GM18508 (cell line): ENCODE data around the gene PDE4D.
"Not testable (repeated sequence)": the region's sequence is repeated elsewhere in the genome, so short reads cannot be mapped to it uniquely, and the experiment has no call there.

Source experiments
- ATAC-seq: cut with Tn5 transposase; IDR thresholded peaks from one replicate; pipeline ENCODE4 v1.9.1; 2021; ENCODE audit warnings: moderate number of reproducible peaks; ENCODE audit not compliant: insufficient read depth, unreplicated experiment

The PDE4D gene

GRCh38 chr5:59027145-59027907, 866.2 kb downstream of the PDE4D start:
- ATAC-seq: no peak

GRCh38 chr5:59025734-59026133, 867.8 kb downstream of the PDE4D start:
- no peak for ATAC-seq

GRCh38 chr5:59021837-59022514, 871.5 kb downstream of the PDE4D start:
- no peak for ATAC-seq

GRCh38 chr5:59021286-59021673, 872.2 kb downstream of the PDE4D start:
- no peak for ATAC-seq

- ATAC-seq: no peak
Observed at GRCh38 chr5:59020611-59021285, 872.8 kb downstream of the PDE4D start.

DNA sequence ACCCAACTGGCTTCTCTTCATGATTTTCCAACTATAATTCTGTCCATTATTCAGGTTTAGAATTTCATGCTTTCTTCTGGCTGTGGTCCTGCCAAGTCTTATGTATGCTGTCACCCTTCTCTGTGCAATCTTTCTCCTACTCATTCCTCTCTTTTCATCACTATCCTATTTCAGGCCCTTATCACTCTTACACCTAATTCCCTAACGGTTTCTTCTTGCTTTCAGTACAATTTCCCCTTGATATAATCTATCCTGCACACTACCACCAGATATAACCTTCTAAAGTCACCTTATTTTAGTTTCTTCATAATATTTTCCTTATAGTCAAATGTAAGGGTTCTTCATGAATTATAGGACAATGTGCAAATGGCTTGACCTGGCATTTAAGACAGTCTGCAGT, 874.4 kb downstream of the PDE4D start:
- ATAC-seq: no peak

- no peak for ATAC-seq
Observed at GRCh38 chr5:59016925-59017324, 876.6 kb downstream of the PDE4D start.

GRCh38 chr5:59008816-59009473, 884.6 kb downstream of the PDE4D start:
- no peak for ATAC-seq

DNA sequence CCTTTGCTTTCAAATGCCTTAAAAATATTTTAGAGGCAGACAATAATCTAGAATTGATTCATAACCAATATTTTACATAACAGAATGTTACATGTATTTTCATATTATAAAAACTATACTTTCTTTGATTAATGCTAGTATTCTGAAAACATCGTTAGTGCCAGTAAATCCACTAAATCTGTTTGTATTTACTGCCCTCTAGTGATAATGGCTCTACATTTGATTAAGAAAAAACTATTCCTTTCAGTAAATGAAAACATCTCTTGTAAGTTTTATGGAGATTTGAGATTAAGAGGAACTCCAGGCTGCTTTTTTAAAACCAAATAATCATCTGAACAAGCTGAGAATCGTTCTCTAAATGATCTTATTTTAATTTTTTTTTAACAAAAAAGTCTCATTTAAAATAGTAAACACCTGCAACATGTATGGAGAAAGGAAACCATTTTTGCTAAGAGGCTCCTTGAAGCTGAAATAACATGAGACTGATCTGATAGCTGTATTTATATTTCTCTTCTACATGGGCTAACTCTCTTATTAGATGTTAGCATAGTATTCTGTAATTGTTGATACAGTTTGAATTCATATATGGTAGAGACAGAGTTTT, 886.0 kb downstream of the PDE4D start:
- no peak for ATAC-seq

- ATAC-seq: no peak
Observed at GRCh38 chr5:59005934-59006701, 887.4 kb downstream of the PDE4D start.

- ATAC-seq: no peak
Observed at GRCh38 chr5:59003641-59004040, 889.9 kb downstream of the PDE4D start.

DNA sequence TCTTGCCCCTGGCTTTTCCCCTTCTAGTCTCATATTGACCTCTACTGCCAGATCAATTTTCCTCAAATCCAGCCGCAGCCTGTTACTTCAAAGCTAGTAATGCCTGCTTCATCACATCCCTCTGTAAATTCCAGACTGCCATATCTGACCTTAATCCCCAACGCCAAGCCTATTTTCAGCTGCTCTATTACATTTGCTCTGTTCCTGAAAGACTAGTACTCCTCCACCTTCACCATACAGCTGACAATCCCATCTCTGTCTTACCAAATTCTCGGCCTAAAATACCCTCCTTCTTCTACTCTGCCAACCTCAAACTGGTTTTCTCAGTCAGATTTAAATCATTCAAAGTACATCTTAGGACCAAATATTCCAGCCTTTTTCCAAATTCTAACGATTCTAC, 890.4 kb downstream of the PDE4D start:
- ATAC-seq: no peak

GRCh38 chr5:59002162-59002825, 891.2 kb downstream of the PDE4D start:
- ATAC-seq: no peak

- ATAC-seq: no peak
Observed at GRCh38 chr5:59001716-59002115, 891.8 kb downstream of the PDE4D start.

DNA sequence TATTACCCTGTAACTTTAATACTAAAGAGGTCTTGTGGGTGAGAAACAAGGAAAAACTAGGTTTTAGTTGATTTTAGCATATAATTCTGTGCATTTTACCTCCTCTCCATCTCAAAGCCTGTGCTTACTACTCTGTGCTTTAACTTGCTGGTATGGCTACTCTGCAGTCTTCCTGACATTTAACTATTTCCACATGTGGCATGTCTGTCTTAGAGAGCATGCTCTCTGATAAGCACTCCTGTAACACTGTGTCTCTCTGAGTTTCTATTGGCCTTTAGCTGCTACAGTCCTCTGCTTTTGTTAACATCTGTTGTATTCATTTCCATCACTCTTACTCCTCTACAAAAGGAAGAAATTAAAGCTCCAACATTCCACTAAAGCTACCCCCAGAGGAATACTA, 892.4 kb downstream of the PDE4D start:
- no peak for ATAC-seq

- no peak for ATAC-seq
Observed at GRCh38 chr5:59000211-59000610, 893.3 kb downstream of the PDE4D start.

DNA sequence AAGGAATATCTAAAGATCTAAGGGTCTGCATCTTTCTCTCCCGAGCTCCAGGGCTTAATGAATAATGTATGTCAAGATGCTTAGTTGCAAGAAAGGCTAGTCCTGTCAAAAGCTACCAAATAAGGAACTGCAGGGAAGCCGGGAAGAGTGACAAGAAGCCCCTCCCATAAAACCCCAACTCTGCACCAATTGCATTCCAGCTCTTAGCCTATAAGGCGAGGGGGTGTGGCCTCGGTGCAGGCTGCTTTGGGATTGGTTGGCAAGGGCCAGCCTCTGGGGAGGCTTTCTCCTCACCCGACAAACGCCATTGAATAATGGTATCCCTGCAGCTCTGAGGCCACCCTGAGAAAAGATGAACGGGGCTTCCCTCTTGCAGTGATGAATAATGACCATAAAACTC, 893.7 kb downstream of the PDE4D start:
- no peak for ATAC-seq

GRCh38 chr5:58998544-58998943, 895.0 kb downstream of the PDE4D start:
- ATAC-seq: no peak

DNA sequence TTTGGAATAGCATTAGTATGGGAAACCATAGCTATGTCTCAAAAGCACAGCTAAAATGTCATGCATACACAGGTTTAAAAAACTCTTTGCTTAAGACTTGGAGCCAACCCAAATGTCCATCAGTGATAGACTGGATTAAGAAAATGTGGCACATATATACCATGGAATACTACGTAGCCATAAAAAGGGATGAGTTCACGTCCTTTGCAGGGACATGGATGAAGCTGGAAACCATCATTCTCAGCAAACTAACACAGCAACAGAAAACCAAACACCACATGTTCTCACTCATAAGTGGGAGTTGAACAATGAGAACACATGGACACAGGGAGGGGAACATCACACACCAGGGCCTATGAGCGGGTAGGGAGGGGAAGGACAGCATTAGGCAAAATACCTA, 897.7 kb downstream of the PDE4D start:
- ATAC-seq: not testable (repeated sequence)
